GM19372 (cell line): Measurements from ENCODE around the gene HNRNPA2B1.
"Not testable (repeated sequence)": the region's sequence is repeated elsewhere in the genome, so short reads cannot be mapped to it uniquely, and the experiment has no call there.

Source experiments
- ATAC-seq: cut with Tn5 transposase; IDR thresholded peaks from one replicate; pipeline ENCODE4 v1.9.1; 2021; ENCODE audit warnings: mild to moderate bottlenecking, low read depth, moderate library complexity; ENCODE audit not compliant: unreplicated experiment

The HNRNPA2B1 gene

GRCh38 chr7:26148307-26148700 is 52.2 kb downstream of the HNRNPA2B1 start:
- ATAC-seq: not testable (repeated sequence)

GRCh38 chr7:26147646-26148306 is 52.8 kb downstream of the HNRNPA2B1 start:
- ATAC-seq: not testable (repeated sequence)

GRCh38 chr7:26147030-26147429 is 53.5 kb downstream of the HNRNPA2B1 start:
- no peak for ATAC-seq

GRCh38 chr7:26145238-26145637 is 55.3 kb downstream of the HNRNPA2B1 start:
- no peak for ATAC-seq

- no peak for ATAC-seq
These were observed 56.1 kb downstream of the HNRNPA2B1 start for GRCh38 chr7:26144184-26145080.

GRCh38 chr7:26143298-26144048 is 57.1 kb downstream of the HNRNPA2B1 start:
- ATAC-seq: no peak

GRCh38 chr7:26141077-26141476 is 59.5 kb downstream of the HNRNPA2B1 start:
- no peak for ATAC-seq

- ATAC-seq: no peak
These were observed 60.2 kb downstream of the HNRNPA2B1 start for GRCh38 chr7:26140380-26140779.
